GM18909 (cell line): Measurements from ENCODE around the gene TRIM13.
A peak's percentile ranks its signal among the peaks of the same experiment; 100 is the strongest.
"Not testable (repeated sequence)": the region's sequence is repeated elsewhere in the genome, so short reads cannot be mapped to it uniquely, and the experiment has no call there.

Experiments used
- ATAC-seq: cut with Tn5 transposase; IDR thresholded peaks from one replicate; pipeline ENCODE4 v1.9.1; 2021; ENCODE audit warnings: mild to moderate bottlenecking; ENCODE audit not compliant: unreplicated experiment, poor library complexity

The TRIM13 gene

GRCh38 chr13:49996951-49997895 lies at the start of gene TRIM13:
TSS of gene TRIM13 (plus strand) at chr13:49997042. CDS start at chr13:50011941, 14,899 bp downstream.
- ATAC-seq, result peak; percentile 80

DNA sequence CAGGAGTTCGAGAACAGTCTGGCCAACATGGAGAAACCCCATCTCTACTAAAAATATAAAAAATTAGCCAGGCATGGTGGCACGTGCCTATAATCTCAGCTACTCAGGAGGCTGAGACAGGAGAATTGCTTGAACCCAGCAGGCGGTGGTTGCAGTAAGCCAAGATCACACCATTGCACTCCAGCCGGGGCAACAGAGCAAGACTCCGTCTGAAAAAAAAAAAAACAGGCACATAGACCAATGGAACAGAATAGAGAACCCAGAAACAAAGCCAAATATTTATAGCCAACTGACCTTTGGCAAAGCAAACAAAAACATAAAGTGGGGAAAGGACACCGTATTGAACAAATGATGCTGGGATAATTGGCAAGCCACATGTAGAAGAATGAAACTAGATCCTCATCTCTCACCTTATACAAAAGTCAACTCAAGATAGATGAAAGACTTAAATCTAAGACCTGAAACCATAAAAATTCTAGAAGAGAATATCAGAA lies 48.0 kb upstream of the TRIM13 start:
- not testable (repeated sequence) for ATAC-seq

DNA sequence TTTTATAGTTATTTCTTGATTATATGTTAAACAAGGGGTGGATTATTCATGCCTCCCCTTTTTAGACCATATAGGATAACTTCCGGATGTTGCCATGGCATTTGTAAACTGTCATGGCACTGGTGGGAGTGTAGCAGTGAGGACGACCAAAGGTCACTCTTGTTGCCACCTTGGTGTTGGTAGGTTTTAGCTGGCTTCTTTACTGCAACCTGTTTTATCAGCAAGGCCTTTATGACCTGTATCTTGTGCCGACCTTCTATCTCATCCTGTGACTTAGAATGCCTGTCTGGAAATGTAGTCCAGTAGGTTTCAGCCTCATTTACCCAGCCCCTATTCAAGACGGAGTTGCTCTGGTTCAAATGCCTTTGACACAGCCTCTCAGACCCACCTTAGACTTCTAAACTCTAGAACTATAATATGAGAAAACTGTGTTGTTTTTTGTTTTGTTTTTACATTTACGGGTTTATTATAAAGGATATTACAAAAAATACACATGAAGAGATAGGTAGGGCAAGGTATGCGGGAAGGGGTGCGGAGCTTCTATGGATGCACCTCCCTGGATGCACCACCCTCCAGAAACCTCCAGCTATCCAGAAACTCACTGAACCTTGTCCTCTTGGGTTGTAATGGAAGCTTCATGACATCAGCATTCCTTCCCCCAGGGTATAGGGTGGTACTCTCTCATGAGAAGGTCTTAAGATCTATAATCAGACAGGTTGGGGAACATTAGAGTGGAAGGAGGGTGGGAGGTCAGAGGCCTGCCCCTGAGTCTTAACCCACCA lies 44.9 kb upstream of the TRIM13 start:
- no peak for ATAC-seq

GRCh38 chr13:49953560-49953959 lies 43.3 kb upstream of the TRIM13 start:
- ATAC-seq, result no peak

DNA sequence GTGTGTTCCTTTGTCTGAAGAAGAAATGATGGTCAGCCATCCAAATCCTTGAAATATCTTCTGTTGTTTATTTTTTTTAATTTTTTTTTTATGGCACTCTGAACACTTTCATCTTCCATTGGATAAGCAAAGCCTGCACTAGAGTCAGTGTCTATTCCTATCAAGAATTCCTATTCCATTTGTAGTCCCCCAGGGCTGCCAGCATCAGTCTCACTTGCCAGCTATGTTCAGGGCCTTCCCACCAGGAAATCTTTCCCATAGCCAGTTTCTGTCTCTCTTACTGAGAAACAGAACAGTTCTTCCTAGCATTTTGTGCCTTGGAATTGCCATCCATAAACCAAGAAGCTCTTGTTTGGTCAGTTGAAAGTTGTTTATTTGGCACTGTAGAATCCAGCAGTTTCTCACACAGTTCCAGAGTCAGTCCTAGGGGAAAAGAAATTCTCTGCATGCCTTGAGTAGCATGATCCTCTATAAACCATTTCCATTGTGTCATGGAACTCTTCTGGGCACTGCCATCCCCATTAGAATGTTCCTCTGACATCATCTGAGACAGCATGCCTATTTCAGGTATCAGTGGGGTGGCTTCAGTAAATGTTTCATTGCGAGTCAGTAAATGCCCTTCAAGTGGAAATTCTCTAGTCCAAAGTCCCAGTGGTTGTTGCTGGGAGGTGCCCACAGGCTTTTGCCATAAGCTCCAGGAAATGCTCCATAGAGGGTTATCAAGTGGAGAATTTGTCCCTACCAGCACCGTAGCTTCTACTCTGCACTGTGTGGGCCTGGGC lies 42.0 kb upstream of the TRIM13 start:
- ATAC-seq, result no peak

DNA sequence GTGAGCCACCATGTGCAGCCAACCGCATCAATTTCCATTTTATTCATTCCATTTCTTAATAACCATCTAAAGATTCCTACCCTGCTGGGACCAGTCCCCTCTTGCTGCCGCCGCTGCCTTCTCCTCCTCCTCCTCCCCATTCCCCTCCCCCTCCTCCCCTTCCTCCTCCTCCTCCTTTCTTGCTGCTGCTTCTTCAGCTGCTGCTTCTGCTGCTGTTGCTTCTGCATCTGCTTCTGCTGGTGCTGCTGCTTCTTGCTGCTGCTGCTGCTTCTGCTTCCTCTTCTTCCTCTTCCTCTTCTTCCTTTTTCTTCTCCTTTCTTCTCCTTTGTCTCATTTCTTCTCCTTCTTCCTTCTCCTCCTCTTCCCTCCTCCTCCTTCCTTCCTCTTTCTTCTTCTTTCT lies 40.7 kb upstream of the TRIM13 start:
- ATAC-seq, result no peak

- no peak for ATAC-seq
Observed at GRCh38 chr13:49958321-49958720, 38.5 kb upstream of the TRIM13 start.

DNA sequence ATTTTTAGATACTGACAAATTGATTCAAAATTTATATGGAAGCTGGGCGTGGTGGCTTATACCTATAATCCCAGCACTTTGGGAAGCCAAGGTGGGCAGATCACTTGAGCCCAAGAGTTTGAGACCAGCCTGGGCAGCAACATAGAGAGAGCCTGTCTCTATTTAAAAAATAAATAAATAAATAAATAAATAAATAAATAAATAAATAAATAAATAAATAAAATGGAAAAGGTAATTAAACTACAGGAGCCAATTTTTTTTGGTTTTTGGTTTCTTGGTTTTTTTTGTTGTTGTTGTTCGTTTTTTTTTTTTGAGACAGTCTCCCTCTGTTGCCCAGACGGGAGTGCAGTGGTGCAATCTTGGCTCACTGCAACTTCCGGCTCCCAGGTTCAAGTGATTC lies 29.4 kb upstream of the TRIM13 start:
- ATAC-seq, result no peak

DNA sequence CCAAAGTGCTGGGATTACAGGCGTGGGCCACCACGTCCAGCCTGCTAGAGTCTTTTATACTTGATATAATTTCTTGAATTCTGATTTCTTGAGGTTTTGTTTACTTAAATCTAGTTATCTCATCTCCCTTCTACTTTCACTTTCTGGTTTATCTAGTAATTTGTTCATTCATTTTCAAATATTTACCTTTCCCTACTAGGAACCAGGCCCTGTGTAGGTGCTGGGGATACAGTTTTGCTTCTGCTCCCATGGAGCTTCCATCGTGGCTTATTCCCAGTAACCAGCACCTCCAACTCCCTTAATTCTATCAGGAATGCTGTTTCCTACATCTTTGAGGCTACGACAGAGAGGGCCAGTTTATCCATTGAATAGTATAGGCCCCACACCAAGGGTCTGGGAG lies 24.1 kb upstream of the TRIM13 start:
- no peak for ATAC-seq

DNA sequence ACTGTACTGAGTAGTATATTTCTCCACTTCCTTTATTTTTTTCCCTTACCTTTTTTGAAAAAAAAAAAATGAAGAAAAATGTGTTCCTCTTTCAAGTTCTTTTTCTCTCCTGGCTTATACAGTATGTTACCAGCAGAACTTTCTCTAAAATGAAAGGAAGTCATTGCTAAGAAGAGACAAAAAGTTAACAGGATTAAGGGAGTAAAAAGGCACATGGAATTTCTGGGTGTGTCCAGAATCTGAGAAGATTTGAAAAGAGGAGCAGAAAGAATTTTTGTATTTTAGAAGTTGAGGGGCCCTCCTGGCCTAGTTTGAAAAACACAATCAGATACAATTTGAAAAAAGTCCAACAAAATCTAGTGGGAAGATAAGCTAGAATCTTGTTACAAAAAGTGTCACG lies 21.0 kb upstream of the TRIM13 start:
- no peak for ATAC-seq

DNA sequence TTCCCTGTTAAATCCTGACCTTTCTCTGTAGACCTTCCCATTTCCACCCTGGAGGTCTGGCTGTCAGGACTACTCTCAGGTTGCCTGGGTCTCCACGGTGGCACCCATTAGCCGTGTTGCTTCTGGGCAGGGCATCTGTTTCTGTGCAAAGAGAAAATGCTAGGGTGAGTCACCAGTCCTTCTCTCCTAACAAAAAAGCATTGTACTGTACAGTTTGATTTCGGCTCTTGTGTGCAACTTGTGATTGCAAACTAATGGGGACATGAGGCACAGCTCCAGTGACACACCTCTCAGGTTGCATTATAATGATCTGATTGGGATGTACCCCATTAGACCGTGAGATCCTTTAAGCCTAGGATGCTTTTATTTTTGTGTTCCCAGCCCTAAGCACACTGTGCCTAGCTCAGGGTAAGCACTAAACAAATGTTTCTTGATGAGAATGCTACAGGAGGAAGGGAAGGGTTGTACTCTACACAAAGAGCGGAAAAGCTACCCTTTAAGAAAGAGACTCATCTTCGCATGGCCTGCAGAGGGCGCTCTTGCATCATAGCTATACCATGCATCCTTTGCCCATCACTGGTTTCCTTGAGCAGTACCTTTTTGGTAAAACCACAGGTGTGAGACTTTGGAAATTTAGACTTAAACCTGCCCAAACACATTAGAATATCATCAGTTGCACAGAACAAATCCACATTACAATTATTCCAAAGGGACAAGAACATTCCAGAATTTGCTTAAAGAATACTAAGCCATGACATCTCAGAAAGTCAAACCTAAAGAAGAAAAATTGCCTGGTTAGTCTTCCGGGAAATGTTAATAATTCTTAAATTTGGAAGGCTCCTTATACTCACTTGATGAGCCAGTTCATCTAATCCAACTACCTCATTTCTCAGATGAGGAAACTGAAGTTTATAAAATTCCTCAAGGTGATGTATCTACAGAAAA lies 20.3 kb upstream of the TRIM13 start:
- ATAC-seq, result peak; percentile 74

GRCh38 chr13:49977992-49978391 lies 18.9 kb upstream of the TRIM13 start:
- no peak for ATAC-seq

GRCh38 chr13:49980266-49980665 lies 16.6 kb upstream of the TRIM13 start:
- no peak for ATAC-seq

DNA sequence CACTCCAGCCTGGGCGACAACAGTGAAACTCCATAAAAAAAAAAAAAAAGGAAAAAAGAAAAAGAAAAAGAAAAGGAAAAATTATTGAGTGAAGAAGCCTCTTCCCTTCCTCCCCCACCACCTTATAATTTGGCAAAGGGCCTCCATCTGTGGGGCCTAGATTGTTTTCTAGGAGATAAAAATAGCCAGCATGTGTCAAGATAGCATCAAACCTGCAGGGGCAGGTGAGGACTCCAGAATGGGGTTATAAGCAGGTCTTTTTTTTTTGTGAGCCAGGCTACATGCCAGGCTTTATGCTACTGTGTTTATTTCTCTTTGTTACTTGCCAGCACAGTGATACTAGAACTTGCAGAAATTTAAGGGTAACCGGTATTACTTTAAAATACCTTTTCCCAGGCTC lies 11.7 kb upstream of the TRIM13 start:
- no peak for ATAC-seq

DNA sequence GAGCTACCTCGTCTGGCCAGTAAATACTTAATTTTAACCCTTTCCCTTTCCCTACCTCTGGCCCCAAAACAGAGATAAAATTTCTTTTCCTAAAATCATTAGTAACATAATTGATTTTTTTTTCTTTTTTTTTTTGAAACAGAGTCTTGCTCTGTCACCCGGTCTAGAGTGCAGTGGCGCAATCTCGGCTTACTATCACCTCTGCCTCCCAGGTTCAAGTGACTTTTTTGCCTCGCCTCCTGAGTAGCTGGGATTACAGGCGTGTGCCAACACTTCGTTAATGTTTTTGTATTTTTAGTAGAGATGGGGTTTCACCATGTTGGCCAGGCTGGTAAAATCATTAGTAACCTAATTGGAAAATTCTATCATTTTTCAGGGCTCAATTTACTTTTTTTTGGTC lies 10.4 kb upstream of the TRIM13 start:
- no peak for ATAC-seq

- ATAC-seq, result not testable (repeated sequence)
Observed at GRCh38 chr13:49990612-49991011, 6.2 kb upstream of the TRIM13 start.

GRCh38 chr13:49993111-49993510 lies 3.7 kb upstream of the TRIM13 start:
- no peak for ATAC-seq

DNA sequence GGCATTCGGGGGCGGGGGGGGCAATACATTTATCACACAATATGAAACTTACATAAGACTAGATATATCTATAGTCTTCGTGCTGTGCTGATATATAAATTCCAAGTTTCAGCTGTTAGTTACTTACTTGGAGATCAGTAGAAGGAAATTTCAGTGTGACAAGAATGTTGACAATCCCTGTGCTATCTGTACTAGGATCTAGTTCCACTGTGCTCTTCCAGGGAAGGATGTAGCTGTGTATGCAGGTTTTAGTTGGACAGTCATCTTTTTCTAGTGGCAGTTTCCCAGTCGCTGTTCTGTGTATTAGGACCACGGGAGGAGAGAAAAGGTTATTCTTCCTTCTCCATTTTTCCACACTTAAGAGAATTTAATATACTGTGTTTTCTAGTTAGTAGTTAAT lies 3.2 kb upstream of the TRIM13 start:
- ATAC-seq, result no peak

DNA sequence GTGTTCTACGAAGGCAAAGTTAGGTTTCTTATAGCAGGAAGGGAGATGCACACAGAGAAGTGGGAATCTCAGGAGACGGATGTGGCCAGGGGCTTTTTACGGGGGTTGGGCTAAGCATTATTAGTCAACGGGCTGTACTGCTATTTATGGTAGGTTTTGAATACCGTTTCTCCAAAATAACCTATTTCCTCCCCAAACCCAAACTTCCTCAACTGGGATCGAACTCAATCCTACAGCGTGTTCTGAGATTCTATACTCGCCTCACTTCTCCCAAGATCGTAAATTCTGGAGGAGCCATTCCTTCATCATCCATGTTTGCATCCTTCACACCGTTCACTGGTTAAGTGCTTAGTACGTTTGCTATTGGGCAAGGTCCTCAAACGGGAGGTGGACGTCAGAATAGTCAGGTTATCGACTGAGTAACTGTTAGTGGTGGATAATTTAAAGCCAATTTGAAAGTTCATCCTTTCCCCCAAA lies 1.2 kb upstream of the TRIM13 start:
- no peak for ATAC-seq
